Activated naive CD4-positive, alpha-beta T cell treated with anti-CD3 and anti-CD28 coated beads, Interleukin-2, amount 10 ng/mL, durations not matched to agents 7 days and 5 days (primary cell): ENCODE measurements around the gene RNPS1.
"Not testable (repeated sequence)": the region's sequence is repeated elsewhere in the genome, so short reads cannot be mapped to it uniquely, and the experiment has no call there.

Experiments used
- CTCF ChIA-PET: fragments of 350-600 bp; sonication (Branson Sonifier 250); formaldehyde crosslinking; loops from one replicate; lab custom pipeline; 2021; ENCODE audit warnings: antibody characterized with exemption; lab: Charles Lee
- DNase-seq: peaks from one replicate; pipeline ENCODE4 v3.0.0-alpha.2; 2020
- H3K27ac Mint-ChIP-seq: one replicate; pipeline ENCODE4 v1.8.0; 2021; ENCODE audit warnings: mild to moderate bottlenecking, moderate library complexity, mixed read lengths
- H3K27me3 Mint-ChIP-seq: one replicate; pipeline ENCODE4 v1.8.0; 2021; ENCODE audit warnings: mild to moderate bottlenecking, mixed read lengths
- H3K36me3 Mint-ChIP-seq: one replicate; pipeline ENCODE4 v1.8.0; 2021; ENCODE audit warnings: mixed read lengths
- H3K4me1 Mint-ChIP-seq: one replicate; pipeline ENCODE4 v1.8.0; 2021; ENCODE audit warnings: mixed read lengths
- H3K4me3 Mint-ChIP-seq: one replicate; pipeline ENCODE4 v1.8.0; 2021; ENCODE audit warnings: mild to moderate bottlenecking, moderate library complexity, mixed read lengths
- H3K9me3 Mint-ChIP-seq: one replicate; pipeline ENCODE4 v1.8.0; 2021; ENCODE audit warnings: mixed read lengths

RNPS1 gene

DNA sequence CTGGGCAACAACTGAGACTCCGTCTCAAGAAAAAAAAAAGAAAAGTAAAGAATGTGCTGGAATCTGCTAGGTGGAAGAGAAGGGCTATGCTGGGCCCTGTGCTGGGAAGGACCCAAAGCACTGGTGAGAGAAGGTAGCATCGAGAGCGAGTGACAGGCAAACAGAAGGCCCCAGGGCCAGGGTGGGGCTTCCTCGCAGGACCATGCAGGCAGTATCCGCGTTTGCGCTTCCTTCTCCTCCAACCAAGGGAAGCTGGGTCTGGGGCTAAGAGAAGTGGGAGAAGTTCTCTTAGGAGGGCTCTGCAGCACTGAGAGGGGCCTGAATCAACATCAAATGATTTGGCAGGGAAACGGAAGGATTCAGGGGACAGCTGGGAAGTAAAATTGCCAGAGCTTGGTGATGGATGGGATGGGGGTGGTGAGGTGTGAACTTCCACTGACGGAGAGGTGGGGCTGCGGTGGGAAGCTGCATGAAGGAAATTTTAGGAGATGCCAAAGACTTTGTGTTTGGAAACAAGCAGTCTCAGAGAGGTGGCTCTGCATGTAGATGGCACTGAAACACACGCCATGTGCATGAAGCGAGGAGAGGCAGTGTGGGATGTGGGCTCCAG is 11.3 kb downstream of the RNPS1 start:
- peaks cover 54% of the 10 kb centered on the region for H3K36me3 Mint-ChIP-seq
- no peak overlapping the region for H3K27ac Mint-ChIP-seq
- no peaks in the 10 kb centered on the region for H3K9me3 Mint-ChIP-seq
- CTCF ChIA-PET, result interaction anchor here (1.5 kb wide), 1 partner anchor 62 kb away, joined by 5 read pairs; no protein-coding TSS in a partner anchor
- no peak for DNase-seq
- no peak overlapping the region for H3K4me3 Mint-ChIP-seq
- no peaks in the 10 kb centered on the region for H3K27me3 Mint-ChIP-seq
- H3K4me1 Mint-ChIP-seq, result peaks cover 2% of the 10 kb centered on the region

- Mint-ChIP-seq H3K4me3 (no peak overlapping the region), H3K27ac (peak overlapping the region; percentile 38), H3K4me1 (peaks cover 13% of the 10 kb centered on the region), H3K9me3 (no peaks in the 10 kb centered on the region), H3K36me3 (peaks cover 43% of the 10 kb centered on the region), H3K27me3 (no peaks in the 10 kb centered on the region)
- no peak for DNase-seq
- CTCF ChIA-PET, result interaction anchor here (2.5 kb wide), 1 partner anchor 250 kb away, joined by 8 read pairs; no protein-coding TSS in a partner anchor
These were observed 14.6 kb downstream of the RNPS1 start for GRCh38 chr16:2253293-2253692.

DNA sequence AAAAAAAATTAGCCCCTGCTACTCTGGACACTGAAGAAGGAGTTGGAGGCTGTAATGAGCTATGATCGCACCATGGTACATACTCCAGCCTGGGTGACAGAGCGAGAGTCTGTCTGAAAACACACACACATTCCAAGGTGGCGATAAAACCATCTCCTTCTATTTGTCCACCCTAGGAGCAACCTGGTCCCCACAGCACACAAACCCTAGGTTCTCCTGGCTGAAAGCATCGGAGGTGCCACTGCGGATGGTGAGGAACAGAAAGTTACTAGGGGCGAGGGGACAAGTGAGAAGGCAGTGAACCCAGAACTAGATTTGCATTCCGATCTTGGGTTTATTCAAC is 15.1 kb downstream of the RNPS1 start:
- Mint-ChIP-seq H3K27ac (peak overlapping the region; percentile 38), H3K4me1 (peaks cover 13% of the 10 kb centered on the region), H3K4me3 (no peak overlapping the region), H3K27me3 (no peaks in the 10 kb centered on the region), H3K9me3 (no peaks in the 10 kb centered on the region), H3K36me3 (peaks cover 39% of the 10 kb centered on the region)
- DNase-seq, result no peak
- CTCF ChIA-PET, result interaction anchor here (1.0 to 2.5 kb wide), 4 partner anchors 37 to 249 kb away, joined by 4 to 16 read pairs (median 6); no protein-coding TSS in a partner anchor

GRCh38 chr16:2251296-2252111 is 16.4 kb downstream of the RNPS1 start, which contains the start of gene ECI1:
ECI1 (minus strand) TSS chr16:2251587; CDS start chr16:2251566, 21 bp downstream.
- Mint-ChIP-seq H3K4me3 (peak within 1 kb of the TSS; percentile 93), H3K4me1 (peaks cover 13% of the 10 kb centered on the region), H3K27me3 (no peaks in the 10 kb centered on the region), H3K9me3 (no peaks in the 10 kb centered on the region), H3K27ac (peak within 1 kb of the TSS; percentile 95), H3K36me3 (peaks cover 28% of the 10 kb centered on the region)
- DNase-seq, result peak; percentile 87
- CTCF ChIA-PET, result interaction anchor here (0.6 to 2.5 kb wide), 11 partner anchors 10 to 248 kb away, joined by 3 to 16 read pairs (median 4); partner anchors contain the start of genes ABCA3 and NPW

DNA sequence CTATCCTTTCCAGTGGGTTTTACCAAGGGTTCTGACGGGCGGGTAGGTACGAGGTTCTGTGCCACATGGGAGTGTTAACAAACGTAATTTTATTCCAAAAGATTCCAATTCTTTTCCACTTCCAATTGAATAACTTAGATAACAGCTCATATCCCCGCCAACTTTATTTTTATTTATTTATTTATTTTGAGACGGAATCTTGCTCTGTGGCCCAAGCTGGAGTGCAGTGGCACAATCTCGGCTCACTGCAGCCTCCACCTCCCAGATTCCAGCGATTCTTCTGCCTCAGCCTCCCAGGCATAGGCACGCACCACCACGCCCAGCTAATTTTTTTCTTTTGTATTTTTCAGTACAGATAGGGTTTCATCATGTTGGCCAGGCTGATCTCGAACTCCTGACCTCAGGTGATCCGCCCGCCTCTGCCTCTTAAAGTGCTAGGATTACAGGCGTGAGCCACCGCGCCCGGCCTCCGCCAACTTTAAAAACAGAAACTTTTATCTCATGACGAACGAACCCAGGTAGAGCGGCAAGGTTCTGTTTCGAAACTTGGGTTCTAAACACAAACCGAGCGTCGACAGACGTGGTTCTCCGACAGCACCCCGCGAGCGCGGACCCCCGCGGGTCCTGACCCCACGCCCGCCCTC is 17.2 kb downstream of the RNPS1 start:
- Mint-ChIP-seq H3K27me3 (no peaks in the 10 kb centered on the region), H3K4me3 (peak overlapping the region; percentile 93), H3K9me3 (no peaks in the 10 kb centered on the region), H3K4me1 (peaks cover 13% of the 10 kb centered on the region), H3K27ac (peak overlapping the region; percentile 95), H3K36me3 (peaks cover 23% of the 10 kb centered on the region)
- DNase-seq, result peak; percentile 65
- CTCF ChIA-PET, result interaction anchor here (0.8 to 2.5 kb wide), 8 partner anchors 11 to 247 kb away, joined by 3 to 16 read pairs (median 4); partner anchors contain the start of gene NPW

DNA sequence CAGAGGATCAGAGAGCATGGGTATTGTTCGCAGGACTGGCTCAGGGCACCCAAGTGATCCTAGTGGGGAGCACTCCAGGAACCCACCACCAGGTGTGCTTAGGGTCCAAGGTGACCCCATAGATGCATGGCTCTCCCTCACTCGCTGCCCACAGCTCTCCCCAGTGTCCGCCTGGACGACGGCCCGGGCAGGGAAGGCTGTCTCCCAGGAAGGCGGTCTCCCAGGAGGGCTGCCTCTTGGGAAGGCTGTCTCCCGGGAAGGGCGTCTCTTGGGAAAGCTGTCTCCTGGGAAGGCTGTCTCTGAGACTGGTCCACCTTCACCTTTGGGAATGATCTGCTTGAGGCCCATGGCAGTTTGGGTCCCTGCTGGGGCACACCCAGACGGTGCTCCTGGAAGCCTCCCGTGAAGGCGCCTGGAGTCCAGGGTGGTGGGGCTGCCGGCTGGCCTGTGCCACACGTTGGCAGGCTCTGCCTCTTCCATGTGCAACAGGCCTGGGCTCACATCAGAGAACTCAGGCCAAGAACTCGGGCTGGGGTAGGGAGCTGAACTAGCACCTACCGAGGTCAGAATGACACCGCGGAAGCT is 21.5 kb downstream of the RNPS1 start:
- peaks cover 12% of the 10 kb centered on the region for H3K36me3 Mint-ChIP-seq
- CTCF ChIA-PET, result no interaction called here
- H3K4me3 Mint-ChIP-seq, result no peak overlapping the region
- H3K27ac Mint-ChIP-seq, result no peak overlapping the region
- no peaks in the 10 kb centered on the region for H3K9me3 Mint-ChIP-seq
- peaks cover 16% of the 10 kb centered on the region for H3K4me1 Mint-ChIP-seq
- H3K27me3 Mint-ChIP-seq, result no peaks in the 10 kb centered on the region
- no peak for DNase-seq

- H3K4me3 Mint-ChIP-seq, result no peak overlapping the region
These were observed 22.8 kb downstream of the RNPS1 start for GRCh38 chr16:2244926-2245795.

DNA sequence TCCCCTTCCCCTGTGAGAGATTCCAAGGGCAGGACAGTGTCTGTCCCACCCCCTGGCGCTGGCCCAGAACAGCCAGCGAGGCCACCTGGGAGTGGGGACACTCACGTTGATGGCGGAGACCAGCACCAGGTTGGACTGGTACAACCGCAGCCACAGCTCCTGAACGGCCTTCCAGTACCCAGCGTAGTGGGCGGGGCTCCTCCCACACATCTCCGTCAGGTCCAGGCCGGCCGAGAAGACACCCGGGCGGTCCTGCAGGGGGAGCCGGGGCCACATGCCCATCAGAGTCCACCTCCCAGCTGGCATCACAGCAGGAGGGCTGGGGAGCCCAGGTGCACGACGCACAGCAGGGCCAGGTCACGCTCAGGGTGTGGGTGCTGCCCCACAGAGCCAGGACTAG is 23.6 kb downstream of the RNPS1 start:
- CTCF ChIA-PET, result no interaction called here
- Mint-ChIP-seq H3K9me3 (no peaks in the 10 kb centered on the region), H3K4me3 (no peak overlapping the region), H3K4me1 (peaks cover 5% of the 10 kb centered on the region), H3K36me3 (peaks cover 9% of the 10 kb centered on the region), H3K27me3 (no peaks in the 10 kb centered on the region), H3K27ac (no peak overlapping the region)
- no peak for DNase-seq

More at GRCh38 chr16:2244926-2245795, 22.8 kb downstream of the RNPS1 start:
- H3K4me1 Mint-ChIP-seq, result peaks cover 9% of the 10 kb centered on the region
- no peaks in the 10 kb centered on the region for H3K9me3 Mint-ChIP-seq
- peaks cover 9% of the 10 kb centered on the region for H3K36me3 Mint-ChIP-seq
- CTCF ChIA-PET, result no interaction called here
- DNase-seq, result no peak
- H3K27me3 Mint-ChIP-seq, result no peaks in the 10 kb centered on the region
- no peak overlapping the region for H3K27ac Mint-ChIP-seq

GRCh38 chr16:2243781-2244180 is 24.1 kb downstream of the RNPS1 start:
- H3K36me3 Mint-ChIP-seq, result peaks cover 9% of the 10 kb centered on the region
- no peak overlapping the region for H3K27ac Mint-ChIP-seq
- H3K27me3 Mint-ChIP-seq, result no peaks in the 10 kb centered on the region
- no peak for DNase-seq
- H3K9me3 Mint-ChIP-seq, result no peaks in the 10 kb centered on the region
- H3K4me1 Mint-ChIP-seq, result peaks cover 5% of the 10 kb centered on the region
- H3K4me3 Mint-ChIP-seq, result no peak overlapping the region
- CTCF ChIA-PET, result no interaction called here

DNA sequence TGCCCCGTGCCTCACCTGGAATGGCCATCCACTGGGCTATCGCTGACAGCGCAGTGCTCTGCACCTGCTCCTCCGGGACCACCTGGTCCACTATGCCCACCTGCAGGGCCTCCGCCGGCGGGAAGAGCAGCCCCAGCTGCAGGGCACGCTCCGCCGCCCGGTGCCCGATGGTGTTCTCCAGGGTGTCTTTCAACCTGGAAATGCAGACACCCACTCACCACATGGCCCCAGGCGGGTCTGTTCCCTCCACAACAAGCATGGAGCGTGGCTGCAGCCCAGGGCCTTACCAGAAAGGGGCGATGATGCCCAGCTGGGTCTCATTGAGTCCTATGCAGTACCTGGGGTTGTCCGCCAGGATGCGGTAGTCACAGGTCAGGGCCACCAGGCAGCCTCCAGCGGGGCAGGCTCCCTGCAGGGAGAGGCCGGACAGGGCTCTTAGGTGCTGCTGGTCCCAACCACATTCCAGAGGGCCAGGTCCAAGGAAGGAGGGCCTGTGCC is 24.8 kb downstream of the RNPS1 start:
- CTCF ChIA-PET, result no interaction called here
- Mint-ChIP-seq H3K4me1 (peaks cover 5% of the 10 kb centered on the region), H3K27ac (no peak overlapping the region)

DNA sequence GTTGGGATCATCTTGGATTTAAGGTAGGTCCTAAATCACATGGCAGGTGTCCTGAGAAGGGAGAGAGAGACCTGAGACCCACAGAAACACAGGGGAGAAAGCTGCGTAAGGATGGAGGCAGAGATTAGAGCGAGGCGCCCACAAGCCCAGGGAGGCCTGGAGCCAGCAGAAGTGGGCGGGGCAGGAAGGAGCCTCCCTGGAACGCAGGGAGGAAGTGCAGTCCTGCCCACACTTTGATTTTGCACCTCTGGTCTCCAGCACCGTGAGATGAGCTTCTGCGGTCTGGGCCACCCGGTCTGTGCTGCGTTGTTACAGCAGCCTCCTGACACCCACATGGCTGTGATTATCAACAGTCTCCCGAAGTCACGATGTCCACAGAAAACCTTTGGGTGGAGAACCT is 25.3 kb downstream of the RNPS1 start:
- CTCF ChIA-PET, result no interaction called here
- no peak overlapping the region for H3K4me3 Mint-ChIP-seq

More for the DNA sequence above, 24.8 kb downstream of the RNPS1 start:
- Mint-ChIP-seq H3K36me3 (peaks cover 9% of the 10 kb centered on the region), H3K27me3 (peaks cover 7% of the 10 kb centered on the region), H3K9me3 (no peaks in the 10 kb centered on the region), H3K4me3 (no peak overlapping the region)
- no peak for DNase-seq

DNA sequence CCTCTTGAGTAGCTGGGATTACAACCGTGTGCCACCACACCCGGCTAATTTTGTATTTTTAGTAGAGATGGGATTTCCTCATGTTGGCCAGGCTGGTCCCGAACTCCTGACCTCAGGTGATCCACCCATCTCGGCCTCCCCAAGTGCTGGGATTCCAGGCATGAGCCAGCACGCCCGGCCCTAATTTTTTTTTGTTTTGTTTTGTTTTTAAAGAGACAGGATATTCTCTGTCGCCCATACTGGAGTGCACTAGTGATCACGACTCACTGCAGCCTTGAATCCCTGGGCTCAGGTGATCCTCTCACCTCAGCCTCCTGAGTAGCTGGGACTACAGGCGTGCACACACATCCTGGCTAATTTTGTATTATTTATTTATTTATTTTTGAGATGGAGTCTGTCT is 27.6 kb downstream of the RNPS1 start:
- DNase-seq, H3K4me3 Mint-ChIP-seq, H3K4me1 Mint-ChIP-seq, CTCF ChIA-PET, H3K27ac Mint-ChIP-seq, H3K36me3 Mint-ChIP-seq, H3K9me3 Mint-ChIP-seq: not testable (repeated sequence)
- H3K27me3 Mint-ChIP-seq, result peaks cover 32% of the 10 kb centered on the region

More for the DNA sequence above, 25.3 kb downstream of the RNPS1 start:
- peaks cover 5% of the 10 kb centered on the region for H3K4me1 Mint-ChIP-seq
- H3K27ac Mint-ChIP-seq, result peak overlapping the region; percentile 53
- no peak for DNase-seq
- H3K9me3 Mint-ChIP-seq, result no peaks in the 10 kb centered on the region
- H3K27me3 Mint-ChIP-seq, result peaks cover 9% of the 10 kb centered on the region
- peaks cover 9% of the 10 kb centered on the region for H3K36me3 Mint-ChIP-seq
